ENCODE measurements around the gene USP3.

- TF ChIP-seq, protein P1, sequence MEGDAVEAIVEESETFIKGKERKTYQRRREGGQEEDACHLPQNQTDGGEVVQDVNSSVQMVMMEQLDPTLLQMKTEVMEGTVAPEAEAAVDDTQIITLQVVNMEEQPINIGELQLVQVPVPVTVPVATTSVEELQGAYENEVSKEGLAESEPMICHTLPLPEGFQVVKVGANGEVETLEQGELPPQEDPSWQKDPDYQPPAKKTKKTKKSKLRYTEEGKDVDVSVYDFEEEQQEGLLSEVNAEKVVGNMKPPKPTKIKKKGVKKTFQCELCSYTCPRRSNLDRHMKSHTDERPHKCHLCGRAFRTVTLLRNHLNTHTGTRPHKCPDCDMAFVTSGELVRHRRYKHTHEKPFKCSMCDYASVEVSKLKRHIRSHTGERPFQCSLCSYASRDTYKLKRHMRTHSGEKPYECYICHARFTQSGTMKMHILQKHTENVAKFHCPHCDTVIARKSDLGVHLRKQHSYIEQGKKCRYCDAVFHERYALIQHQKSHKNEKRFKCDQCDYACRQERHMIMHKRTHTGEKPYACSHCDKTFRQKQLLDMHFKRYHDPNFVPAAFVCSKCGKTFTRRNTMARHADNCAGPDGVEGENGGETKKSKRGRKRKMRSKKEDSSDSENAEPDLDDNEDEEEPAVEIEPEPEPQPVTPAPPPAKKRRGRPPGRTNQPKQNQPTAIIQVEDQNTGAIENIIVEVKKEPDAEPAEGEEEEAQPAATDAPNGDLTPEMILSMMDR (IDR thresholded peaks at IDR 0.05) = no peak
- no peak for TF ChIP-seq POLR2A (IDR thresholded peaks at IDR 0.05)
Measured at GRCh38 chr15:63634154-63634553, 129.8 kb downstream of the USP3 start.

Measured in body of pancreas (tissue), 4 donors.